HepG2 (cell line): ENCODE results near the gene NPB. TPM values are rescaled to one million over a fixed set of nuclear protein-coding genes. Genes with fewer than 3 reads are reported as not detected.

Experiments
- BHLHE40 ChIP-seq: IDR thresholded peaks from 2 replicates; pipeline ENCODE4 v1.6.1; 2011; ENCODE audit warnings: low read length, improper control_type of control experiment
- HNF4G ChIP-seq, 2 experiments: sonication (generic) in 1 of 2; formaldehyde crosslinking in 1 of 2; IDR thresholded peaks; 2 replicates each; pipeline versions ENCODE4 v1.4.0 to v1.6.1; 2011 to 2020; ENCODE audit warnings: borderline replicate concordance in 2 of 2, low read depth in 2 of 2, mild to moderate bottlenecking in 2 of 2, low read length in 1 of 2, missing genetic modification reagents in 1 of 2, moderate library complexity in 1 of 2
- NCOR1 ChIP-seq: fragments of 200-600 bp; sonication (generic); IDR thresholded peaks from 2 replicates; pipeline ENCODE4 v1.7.0; 2017; ENCODE audit warnings: antibody characterized with exemption, low read length, borderline replicate concordance
- PRDM15 ChIP-seq: sonication (generic); formaldehyde crosslinking; IDR thresholded peaks from 2 replicates; pipeline ENCODE4 v1.4.0; 2020; ENCODE audit warnings: missing genetic modification reagents
- PRPF4 ChIP-seq: fragments of 200-400 bp; formaldehyde crosslinking; IDR thresholded peaks from 2 replicates; pipeline ENCODE4 v1.6.1; 2016; ENCODE audit warnings: low read length, low read depth; ENCODE audit not compliant: poor library complexity, severe bottlenecking
- SP5 ChIP-seq: IDR thresholded peaks from 2 replicates; pipeline ENCODE4 v1.6.1; 2016; ENCODE audit warnings: low read depth, borderline replicate concordance
- ZBED4 ChIP-seq: sonication (generic); formaldehyde crosslinking; IDR thresholded peaks from 2 replicates; pipeline ENCODE4 v1.4.0; 2020; ENCODE audit warnings: missing genetic modification reagents, borderline replicate concordance
- ZBTB2 ChIP-seq: sonication (generic); formaldehyde crosslinking; IDR thresholded peaks from 2 replicates; pipeline ENCODE4 v1.8.0; 2022; ENCODE audit warnings: low read depth, missing genetic modification reagents
- ZNF317 ChIP-seq: sonication (generic); formaldehyde crosslinking; IDR thresholded peaks from 2 replicates; pipeline ENCODE4 v1.5.0; 2020; ENCODE audit warnings: mild to moderate bottlenecking, missing genetic modification reagents
- ZNF34 ChIP-seq: sonication (generic); formaldehyde crosslinking; IDR thresholded peaks from 2 replicates; pipeline ENCODE4 v1.4.0; 2020; ENCODE audit warnings: mild to moderate bottlenecking, missing genetic modification reagents, borderline replicate concordance
- ZNF44 ChIP-seq: sonication (generic); formaldehyde crosslinking; IDR thresholded peaks from 2 replicates; pipeline ENCODE4 v1.5.1; 2020; ENCODE audit warnings: mild to moderate bottlenecking, missing genetic modification reagents
- ZNF512B ChIP-seq: sonication (generic); formaldehyde crosslinking; IDR thresholded peaks from 2 replicates; pipeline ENCODE4 v1.5.1; 2020; ENCODE audit warnings: missing genetic modification reagents, mild to moderate bottlenecking, borderline replicate concordance
- ZNF672 ChIP-seq: sonication (generic); formaldehyde crosslinking; IDR thresholded peaks from 2 replicates; pipeline ENCODE4 v1.8.1; 2022; ENCODE audit warnings: missing genetic modification reagents
- ZNF775 ChIP-seq: sonication (generic); formaldehyde crosslinking; IDR thresholded peaks from 2 replicates; pipeline ENCODE4 v1.4.0; 2020; ENCODE audit warnings: missing genetic modification reagents, mild to moderate bottlenecking, moderate library complexity, borderline replicate concordance
- ZNF782 ChIP-seq: sonication (generic); formaldehyde crosslinking; IDR thresholded peaks from 2 replicates; pipeline ENCODE4 v1.4.0; 2020; ENCODE audit warnings: missing genetic modification reagents, mild to moderate bottlenecking, borderline replicate concordance
- ZSCAN22 ChIP-seq: sonication (generic); formaldehyde crosslinking; IDR thresholded peaks from 2 replicates; pipeline ENCODE4 v1.4.0; 2020; ENCODE audit warnings: mild to moderate bottlenecking, missing genetic modification reagents
- polyA plus RNA-seq, 8 experiments: library from polyadenylated mRNA; depleted of rRNA in 3 of 8; stranded (reverse) in 7 of 8; unstranded in 1 of 8; fragments of >200 nt; fragmentation: Illumina TruSeq in 4 of 8; extraction: Trizol in 4 of 8; gene quantifications; 2 replicates each; pipeline versions ENCODE4 v1.2.1 to v1.2.3, GENCODE V29; 2011 to 2016; ENCODE audit warnings: low read depth in 4 of 8, missing spikeins in 1 of 8, mixed read lengths in 1 of 8; ENCODE audit not compliant: insufficient read depth in 1 of 8
- total RNA-seq, 5 experiments: library from RNA; depleted of rRNA; stranded (reverse); fragments of >200 nt; fragmentation: Illumina TruSeq; extraction: Trizol; gene quantifications; 2 replicates each; pipeline ENCODE4 v1.2.3, GENCODE V29; 2016; ENCODE audit warnings: low read depth in 1 of 5

The NPB gene
- total and polyA plus RNA-seq, 2 of the 13 experiments (the other 11 are each of a cell fraction or from before 2014, with no cell fraction given), result 0.11 to 0.93 TPM

GRCh38 chr17:81917565-81918332, 15.7 kb downstream of the NPB start, which contains the start of gene SIRT7 (continued):
- TF ChIP-seq PRDM15 (no peak), ZBED4 (CRISPR knock-in tag) (no peak), NCOR1 (no peak), ZNF44 (CRISPR knock-in tag) (no peak), ZNF775 (CRISPR knock-in tag) (no peak), PRPF4 (no peak), ZNF672 (CRISPR knock-in tag) (no peak; the same call in 1 of the 2 replicates), BHLHE40 (no peak), HNF4G (IDR thresholded peaks at IDR 0.05; ENCODE audit: borderline replicate concordance, low read depth, low read length) (no peak), HNF4G (CRISPR knock-in tag; IDR thresholded peaks at IDR 0.05; ENCODE audit: borderline replicate concordance, low read depth) (no peak), ZNF782 (CRISPR knock-in tag) (peak; percentile 53; the same call in 1 of the 2 replicates), ZSCAN22 (CRISPR knock-in tag) (no peak), ZNF512B (CRISPR knock-in tag) (no peak), ZNF317 (CRISPR knock-in tag) (no peak), ZNF34 (CRISPR knock-in tag) (no peak), SP5 (CRISPR knock-in tag) (peak; percentile 66), ZBTB2 (CRISPR knock-in tag) (peak; percentile 79)
